Endothelial cell of umbilical vein (primary cell): ENCODE data around the gene WDPCP.
"Not testable (repeated sequence)": the region's sequence is repeated elsewhere in the genome, so short reads cannot be mapped to it uniquely, and the experiment has no call there.

ENCODE experiments used
- CTCF ChIP-seq, 2 donors: IDR thresholded peaks; 1 replicate in 1 of 2; 2 replicates in 1 of 2; pipeline ENCODE4 v1.5.1; 2011; ENCODE audit warnings: low read length in 2 of 2, mild to moderate bottlenecking in 2 of 2, moderate library complexity in 2 of 2, control low read depth in 1 of 2, inconsistent platforms in 1 of 2, low read depth in 1 of 2; ENCODE audit not compliant: insufficient read depth in 1 of 2; ENCODE audit errors: extremely low read depth in 1 of 2
- EZH2 ChIP-seq: IDR thresholded peaks from 2 replicates; pipeline ENCODE4 v1.6.1; 2012; ENCODE audit warnings: borderline replicate concordance, low read depth, mild to moderate bottlenecking, moderate library complexity, low read length, inconsistent platforms; ENCODE audit not compliant: severe bottlenecking
- FOS ChIP-seq: IDR thresholded peaks from 2 replicates; pipeline ENCODE4 v1.6.1; 2011; ENCODE audit warnings: mild to moderate bottlenecking, low read length, moderate library complexity, borderline replicate concordance; ENCODE audit not compliant: insufficient read depth
- JUN ChIP-seq: IDR thresholded peaks from 2 replicates; pipeline ENCODE4 v1.6.1; 2011; ENCODE audit warnings: borderline replicate concordance, low read depth; ENCODE audit not compliant: insufficient read length, insufficient read depth
- POLR2A ChIP-seq: IDR thresholded peaks from 2 replicates; pipeline ENCODE4 v1.6.1; 2012; ENCODE audit warnings: low read depth, mild to moderate bottlenecking, control low read depth, low read length
- POLR2AphosphoS5 ChIP-seq: IDR thresholded peaks from 2 replicates; pipeline ENCODE4 v1.6.1; 2012; ENCODE audit warnings: low read depth, mild to moderate bottlenecking, control low read depth, low read length, moderate library complexity; ENCODE audit not compliant: insufficient read depth

GRCh38 chr2:63323662-63324061 lies 264.6 kb downstream of the WDPCP start:
- not testable (repeated sequence) for TF ChIP-seq FOS; JUN; EZH2; CTCF (IDR thresholded peaks at IDR 0.05; ENCODE audit: extremely low read depth in 1 of 2, insufficient read depth in 1 of 2, low read depth in 1 of 2, low read length in 2 of 2); POLR2A; POLR2AphosphoS5
